ENCODE data around the gene ZBTB43.

DNA sequence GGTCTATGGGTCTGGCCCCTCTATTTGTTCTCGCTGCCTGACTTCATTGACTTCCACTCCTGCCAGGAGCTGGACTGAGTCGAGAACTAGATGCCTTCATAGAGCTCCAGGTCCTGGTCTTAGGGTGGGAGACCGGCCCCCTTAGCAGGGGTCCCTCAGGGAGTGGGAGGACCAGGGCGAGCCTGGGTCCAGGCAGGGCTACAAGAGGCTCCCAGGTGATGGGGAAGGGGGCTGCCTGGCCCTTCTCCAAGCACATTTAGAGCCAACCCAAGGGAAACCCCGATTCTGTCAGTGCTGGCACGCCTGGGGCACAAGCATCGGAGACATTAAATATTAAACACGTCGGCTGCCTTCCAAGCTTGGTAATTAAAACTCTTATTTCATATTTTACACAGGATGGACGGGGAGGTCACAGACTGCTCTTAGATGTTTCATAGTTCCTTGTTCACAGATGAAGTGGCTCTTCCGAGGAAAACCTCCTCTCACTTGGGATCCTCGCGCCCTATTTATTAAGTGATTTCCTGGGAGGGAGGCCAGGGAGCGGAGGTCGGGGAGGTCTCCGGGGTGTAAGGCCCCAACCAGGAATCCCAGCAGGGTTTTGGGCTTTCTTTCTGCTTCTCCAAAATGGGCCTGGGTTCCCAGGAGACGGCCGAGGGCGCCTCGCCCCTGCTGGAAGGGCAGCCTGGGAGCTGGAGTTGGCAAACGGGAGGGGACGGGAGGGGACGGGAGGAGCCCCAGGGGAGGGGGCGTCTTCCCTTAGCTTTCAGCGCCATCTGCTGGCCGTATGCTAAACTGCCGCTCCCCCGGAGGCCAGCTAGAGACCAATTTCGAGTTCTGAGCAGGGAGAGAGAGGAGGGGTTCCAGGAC lies 23.4 kb upstream of the ZBTB43 start:
- TF ChIP-seq FOXK2 (IDR thresholded peaks at IDR 0.05): no peak
- peak; percentile 58; the same call in 1 of the 2 replicates for TF ChIP-seq YY1 (IDR thresholded peaks at IDR 0.05; ENCODE audit: low read depth, low read length)
- TF ChIP-seq, protein P1, sequence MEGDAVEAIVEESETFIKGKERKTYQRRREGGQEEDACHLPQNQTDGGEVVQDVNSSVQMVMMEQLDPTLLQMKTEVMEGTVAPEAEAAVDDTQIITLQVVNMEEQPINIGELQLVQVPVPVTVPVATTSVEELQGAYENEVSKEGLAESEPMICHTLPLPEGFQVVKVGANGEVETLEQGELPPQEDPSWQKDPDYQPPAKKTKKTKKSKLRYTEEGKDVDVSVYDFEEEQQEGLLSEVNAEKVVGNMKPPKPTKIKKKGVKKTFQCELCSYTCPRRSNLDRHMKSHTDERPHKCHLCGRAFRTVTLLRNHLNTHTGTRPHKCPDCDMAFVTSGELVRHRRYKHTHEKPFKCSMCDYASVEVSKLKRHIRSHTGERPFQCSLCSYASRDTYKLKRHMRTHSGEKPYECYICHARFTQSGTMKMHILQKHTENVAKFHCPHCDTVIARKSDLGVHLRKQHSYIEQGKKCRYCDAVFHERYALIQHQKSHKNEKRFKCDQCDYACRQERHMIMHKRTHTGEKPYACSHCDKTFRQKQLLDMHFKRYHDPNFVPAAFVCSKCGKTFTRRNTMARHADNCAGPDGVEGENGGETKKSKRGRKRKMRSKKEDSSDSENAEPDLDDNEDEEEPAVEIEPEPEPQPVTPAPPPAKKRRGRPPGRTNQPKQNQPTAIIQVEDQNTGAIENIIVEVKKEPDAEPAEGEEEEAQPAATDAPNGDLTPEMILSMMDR (IDR thresholded peaks at IDR 0.05 in 2 of 3, conservative IDR thresholded peaks at IDR 0.05 in 1 of 3; ENCODE audit: control insufficient read depth in 2 of 3, extremely low read depth in 1 of 3, insufficient read depth in 1 of 3, low read depth in 3 of 3, low read length in 3 of 3): peak; percentile 91 to 92 (median 91); a peak in 5 of 6 replicates
- TF ChIP-seq JUND (IDR thresholded peaks at IDR 0.05; ENCODE audit: low read depth, low read length): no peak
- TF ChIP-seq, protein P2, sequence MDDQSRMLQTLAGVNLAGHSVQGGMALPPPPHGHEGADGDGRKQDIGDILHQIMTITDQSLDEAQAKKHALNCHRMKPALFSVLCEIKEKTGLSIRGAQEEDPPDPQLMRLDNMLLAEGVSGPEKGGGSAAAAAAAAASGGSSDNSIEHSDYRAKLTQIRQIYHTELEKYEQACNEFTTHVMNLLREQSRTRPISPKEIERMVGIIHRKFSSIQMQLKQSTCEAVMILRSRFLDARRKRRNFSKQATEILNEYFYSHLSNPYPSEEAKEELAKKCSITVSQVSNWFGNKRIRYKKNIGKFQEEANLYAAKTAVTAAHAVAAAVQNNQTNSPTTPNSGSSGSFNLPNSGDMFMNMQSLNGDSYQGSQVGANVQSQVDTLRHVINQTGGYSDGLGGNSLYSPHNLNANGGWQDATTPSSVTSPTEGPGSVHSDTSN (IDR thresholded peaks at IDR 0.05; ENCODE audit: insufficient replicate concordance, low read depth, low read length): no peak
- TF ChIP-seq IKZF1 (conservative IDR thresholded peaks at IDR 0.05): no peak
- no peak for TF ChIP-seq SIN3A (IDR thresholded peaks at IDR 0.05; ENCODE audit: low read depth, low read length)
- TF ChIP-seq MYC (IDR thresholded peaks at IDR 0.05; ENCODE audit: insufficient read depth, insufficient read length, insufficient replicate concordance, low read length, severe bottlenecking): no peak
- no peak for TF ChIP-seq YBX1 (IDR thresholded peaks at IDR 0.05)
- TF ChIP-seq CHD1 (IDR thresholded peaks at IDR 0.05; ENCODE audit: low read depth, low read length): no peak
- TF ChIP-seq, protein P3, sequence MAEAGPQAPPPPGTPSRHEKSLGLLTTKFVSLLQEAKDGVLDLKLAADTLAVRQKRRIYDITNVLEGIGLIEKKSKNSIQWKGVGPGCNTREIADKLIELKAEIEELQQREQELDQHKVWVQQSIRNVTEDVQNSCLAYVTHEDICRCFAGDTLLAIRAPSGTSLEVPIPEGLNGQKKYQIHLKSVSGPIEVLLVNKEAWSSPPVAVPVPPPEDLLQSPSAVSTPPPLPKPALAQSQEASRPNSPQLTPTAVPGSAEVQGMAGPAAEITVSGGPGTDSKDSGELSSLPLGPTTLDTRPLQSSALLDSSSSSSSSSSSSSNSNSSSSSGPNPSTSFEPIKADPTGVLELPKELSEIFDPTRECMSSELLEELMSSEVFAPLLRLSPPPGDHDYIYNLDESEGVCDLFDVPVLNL (IDR thresholded peaks at IDR 0.05; ENCODE audit: low read depth, low read length): no peak
- no peak for TF ChIP-seq SREBF2 (IDR thresholded peaks at IDR 0.05; ENCODE audit: low read length)
- TF ChIP-seq, protein P4, sequence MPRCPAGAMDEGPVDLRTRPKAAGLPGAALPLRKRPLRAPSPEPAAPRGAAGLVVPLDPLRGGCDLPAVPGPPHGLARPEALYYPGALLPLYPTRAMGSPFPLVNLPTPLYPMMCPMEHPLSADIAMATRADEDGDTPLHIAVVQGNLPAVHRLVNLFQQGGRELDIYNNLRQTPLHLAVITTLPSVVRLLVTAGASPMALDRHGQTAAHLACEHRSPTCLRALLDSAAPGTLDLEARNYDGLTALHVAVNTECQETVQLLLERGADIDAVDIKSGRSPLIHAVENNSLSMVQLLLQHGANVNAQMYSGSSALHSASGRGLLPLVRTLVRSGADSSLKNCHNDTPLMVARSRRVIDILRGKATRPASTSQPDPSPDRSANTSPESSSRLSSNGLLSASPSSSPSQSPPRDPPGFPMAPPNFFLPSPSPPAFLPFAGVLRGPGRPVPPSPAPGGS (IDR thresholded peaks at IDR 0.05; ENCODE audit: borderline replicate concordance, insufficient read depth, low read depth, low read length, poor library complexity, severe bottlenecking): no peak
- TF ChIP-seq, protein P5, sequence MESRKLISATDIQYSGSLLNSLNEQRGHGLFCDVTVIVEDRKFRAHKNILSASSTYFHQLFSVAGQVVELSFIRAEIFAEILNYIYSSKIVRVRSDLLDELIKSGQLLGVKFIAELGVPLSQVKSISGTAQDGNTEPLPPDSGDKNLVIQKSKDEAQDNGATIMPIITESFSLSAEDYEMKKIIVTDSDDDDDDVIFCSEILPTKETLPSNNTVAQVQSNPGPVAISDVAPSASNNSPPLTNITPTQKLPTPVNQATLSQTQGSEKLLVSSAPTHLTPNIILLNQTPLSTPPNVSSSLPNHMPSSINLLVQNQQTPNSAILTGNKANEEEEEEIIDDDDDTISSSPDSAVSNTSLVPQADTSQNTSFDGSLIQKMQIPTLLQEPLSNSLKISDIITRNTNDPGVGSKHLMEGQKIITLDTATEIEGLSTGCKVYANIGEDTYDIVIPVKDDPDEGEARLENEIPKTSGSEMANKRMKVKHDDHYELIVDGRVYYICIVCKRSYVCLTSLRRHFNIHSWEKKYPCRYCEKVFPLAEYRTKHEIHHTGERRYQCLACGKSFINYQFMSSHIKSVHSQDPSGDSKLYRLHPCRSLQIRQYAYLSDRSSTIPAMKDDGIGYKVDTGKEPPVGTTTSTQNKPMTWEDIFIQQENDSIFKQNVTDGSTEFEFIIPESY (IDR thresholded peaks at IDR 0.05): no peak
